Natural killer cell (primary cell): Measurements from ENCODE around the gene POLE3. TPM values are rescaled to one million over a fixed set of nuclear protein-coding genes. Genes with fewer than 3 reads are reported as not detected.

ENCODE experiments used
- ATAC-seq, 3 donors: fragments of 150-1000 bp in 2 of 3; fragments of 200-7000 bp in 1 of 3; cut with Tn5 transposase; 1 replicate in 1 of 3; 2 replicates in 2 of 3; pipeline ENCODE4 v1.10.0; 2021; ENCODE audit warnings: mild to moderate bottlenecking in 2 of 3, moderate library complexity in 2 of 3
- DNase-seq, 2 donors: peaks; one replicate each; pipeline versions ENCODE4 v3.0.0 to v3.0.0-alpha.2; 2013 to 2021; ENCODE audit warnings: mixed read lengths in 1 of 2
- H3K27ac ChIP-seq: one replicate; pipeline ENCODE4 v1.5.1; 2013; ENCODE audit warnings: mild to moderate bottlenecking, low read length
- H3K27me3 ChIP-seq: one replicate; pipeline ENCODE4 v1.6.1; 2013; ENCODE audit warnings: low read length; ENCODE audit not compliant: control insufficient read depth, insufficient read depth
- H3K36me3 ChIP-seq: one replicate; pipeline ENCODE4 v1.6.1; 2013; ENCODE audit warnings: low read length; ENCODE audit not compliant: control insufficient read depth, insufficient read depth
- H3K4me1 ChIP-seq: one replicate; pipeline ENCODE4 v1.6.1; 2013; ENCODE audit warnings: low read length; ENCODE audit not compliant: control insufficient read depth, insufficient read depth
- H3K4me3 ChIP-seq: one replicate; pipeline ENCODE4 v1.5.1; 2013; ENCODE audit warnings: low read length
- H3K9me3 ChIP-seq: one replicate; pipeline ENCODE4 v1.6.1; 2013; ENCODE audit warnings: low read length; ENCODE audit not compliant: control insufficient read depth, insufficient read depth
- H3K27ac Mint-ChIP-seq, 2 donors: one replicate each; pipeline ENCODE4 v1.8.0; 2022; ENCODE audit warnings: mild to moderate bottlenecking in 2 of 2, mixed read lengths in 2 of 2, moderate library complexity in 1 of 2
- H3K27me3 Mint-ChIP-seq, 2 donors: one replicate each; pipeline ENCODE4 v1.8.0; 2022; ENCODE audit warnings: low read depth in 2 of 2, mixed read lengths in 2 of 2
- H3K36me3 Mint-ChIP-seq: one replicate; pipeline ENCODE4 v1.8.0; 2022; ENCODE audit warnings: mixed read lengths
- H3K4me1 Mint-ChIP-seq, 2 donors: one replicate each; pipeline ENCODE4 v1.8.0; 2022; ENCODE audit warnings: mixed read lengths in 2 of 2
- H3K4me3 Mint-ChIP-seq: one replicate; pipeline ENCODE4 v1.8.0; 2022; ENCODE audit warnings: mild to moderate bottlenecking, moderate library complexity, mixed read lengths
- H3K9me3 Mint-ChIP-seq, 2 donors: one replicate each; pipeline ENCODE4 v1.8.0; 2022; ENCODE audit warnings: mixed read lengths in 2 of 2
- WGBS: methylation state at CpG from one replicate; pipeline ENCODE4 v1.1.7; 2013; ENCODE audit warnings: missing lambda C conversion rate; ENCODE audit not compliant: insufficient coverage; 5-methylcytosine and 5-hydroxymethylcytosine counted together
- intact Hi-C: fragments of 100-400 bp; cut with micrococcal nuclease; formaldehyde crosslinking; loops from one replicate; pipeline ENCODE4 v1.14.2; 2022
- total RNA-seq, 4 donors: library from RNA; stranded (reverse); fragments of 120-200 nt in 1 of 4; gene quantifications; one replicate each; pipeline versions ENCODE4 v1.2.3 to v1.2.4, GENCODE V29; 2013 to 2022
- TF ChIP-seq, protein P1 (sequence below): fragments of 200-600 bp; IDR thresholded peaks from one replicate; pipeline ENCODE4 v1.8.0; 2022; ENCODE audit warnings: antibody characterized with exemption

Gene POLE3
- total RNA-seq, 3 donors from 2014 or later (not counting 1 experiment from before 2014, with no cell fraction given) = 59.2 to 66.7 (median 62.2) TPM

DNA sequence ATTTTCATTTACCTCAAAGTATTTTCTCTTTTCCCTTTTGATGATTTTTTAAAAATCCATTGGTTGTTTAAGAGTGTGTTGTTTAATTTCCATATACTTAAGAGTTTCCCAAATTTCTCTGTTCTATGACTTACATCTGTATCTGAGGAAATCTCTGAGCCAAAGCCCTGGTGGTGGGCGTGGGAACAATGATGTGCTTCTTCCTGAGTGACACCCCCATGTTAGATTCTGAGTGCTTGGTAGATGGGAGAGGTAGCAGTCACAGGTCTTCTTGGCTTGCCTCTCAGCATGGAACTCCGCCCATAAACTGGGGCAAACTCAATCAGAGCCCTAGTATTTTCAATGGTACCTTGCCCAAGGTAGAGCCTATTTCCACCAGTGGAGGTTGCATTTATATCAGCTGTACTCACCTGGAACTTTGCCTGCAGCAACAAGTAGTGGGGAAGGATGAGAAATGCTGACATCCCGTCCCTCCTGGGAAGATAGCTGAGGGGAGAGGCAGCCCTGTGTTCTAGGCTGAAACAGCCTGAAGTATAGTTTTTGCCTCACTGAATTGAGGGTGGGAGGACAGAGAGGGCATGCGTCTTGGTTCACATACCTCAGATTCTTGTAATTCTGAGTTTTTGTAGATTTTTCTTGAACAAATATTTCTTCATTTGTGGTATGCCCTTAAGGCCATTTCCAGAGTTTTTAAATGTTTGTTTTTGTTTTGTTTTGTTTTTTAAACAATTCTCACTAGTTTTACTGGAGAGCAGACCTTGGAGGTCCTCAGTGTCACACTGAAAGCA is 26.4 kb upstream of the POLE3 start:
- no peaks in the 10 kb centered on the region for H3K4me1 ChIP-seq
- no peak overlapping the region for H3K4me3 ChIP-seq
- no peaks in the 10 kb centered on the region for H3K27me3 ChIP-seq
- Mint-ChIP-seq H3K9me3 (no peaks in the 10 kb centered on the region), H3K4me1 (no peaks in the 10 kb centered on the region), H3K27me3 (peaks cover 5 to 9% of the 10 kb centered on the region in 2 donors), H3K27ac (no peak overlapping the region), H3K4me3 (no peak overlapping the region), H3K36me3 (no peaks in the 10 kb centered on the region)
- ATAC-seq = no peak
- no peaks in the 10 kb centered on the region for H3K9me3 ChIP-seq
- H3K36me3 ChIP-seq = no peaks in the 10 kb centered on the region
- no peak overlapping the region for H3K27ac ChIP-seq
- DNase-seq = no peak
- TF ChIP-seq, protein P1, sequence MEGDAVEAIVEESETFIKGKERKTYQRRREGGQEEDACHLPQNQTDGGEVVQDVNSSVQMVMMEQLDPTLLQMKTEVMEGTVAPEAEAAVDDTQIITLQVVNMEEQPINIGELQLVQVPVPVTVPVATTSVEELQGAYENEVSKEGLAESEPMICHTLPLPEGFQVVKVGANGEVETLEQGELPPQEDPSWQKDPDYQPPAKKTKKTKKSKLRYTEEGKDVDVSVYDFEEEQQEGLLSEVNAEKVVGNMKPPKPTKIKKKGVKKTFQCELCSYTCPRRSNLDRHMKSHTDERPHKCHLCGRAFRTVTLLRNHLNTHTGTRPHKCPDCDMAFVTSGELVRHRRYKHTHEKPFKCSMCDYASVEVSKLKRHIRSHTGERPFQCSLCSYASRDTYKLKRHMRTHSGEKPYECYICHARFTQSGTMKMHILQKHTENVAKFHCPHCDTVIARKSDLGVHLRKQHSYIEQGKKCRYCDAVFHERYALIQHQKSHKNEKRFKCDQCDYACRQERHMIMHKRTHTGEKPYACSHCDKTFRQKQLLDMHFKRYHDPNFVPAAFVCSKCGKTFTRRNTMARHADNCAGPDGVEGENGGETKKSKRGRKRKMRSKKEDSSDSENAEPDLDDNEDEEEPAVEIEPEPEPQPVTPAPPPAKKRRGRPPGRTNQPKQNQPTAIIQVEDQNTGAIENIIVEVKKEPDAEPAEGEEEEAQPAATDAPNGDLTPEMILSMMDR = no peak
- intact Hi-C loops = no loop called here
- WGBS = 81% methylated on average over 4 of the region's 4 CpGs

DNA sequence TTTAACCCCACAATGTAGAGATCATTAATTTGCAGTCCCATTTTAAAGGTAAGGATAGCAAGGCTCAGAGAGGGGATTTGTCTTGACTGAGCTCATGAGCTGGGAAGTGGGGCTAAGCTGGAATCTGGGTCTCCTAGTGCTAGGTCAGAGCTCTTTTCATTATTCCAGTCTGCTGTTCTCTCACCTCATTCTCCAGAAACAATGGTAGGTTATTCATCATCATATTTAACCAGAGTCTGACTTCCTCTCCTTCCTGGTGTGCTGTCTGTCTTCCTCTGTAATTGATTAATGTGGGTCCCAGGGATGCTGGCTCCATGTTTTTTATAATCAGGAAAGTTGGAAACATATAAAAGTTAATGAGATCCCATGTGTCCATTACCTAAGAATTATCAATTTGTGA is 20.7 kb upstream of the POLE3 start:
- Histone ChIP-seq H3K27ac (no peak overlapping the region), H3K4me1 (no peaks in the 10 kb centered on the region), H3K27me3 (no peaks in the 10 kb centered on the region), H3K9me3 (no peaks in the 10 kb centered on the region), H3K4me3 (no peak overlapping the region), H3K36me3 (no peaks in the 10 kb centered on the region)
- H3K4me3 Mint-ChIP-seq = no peak overlapping the region
- no peaks in the 10 kb centered on the region for H3K36me3 Mint-ChIP-seq
- no peaks in the 10 kb centered on the region for H3K4me1 Mint-ChIP-seq
- intact Hi-C loops = no loop called here
- peaks cover 5 to 9% of the 10 kb centered on the region in 2 donors for H3K27me3 Mint-ChIP-seq
- TF ChIP-seq, protein P1 = no peak
- H3K9me3 Mint-ChIP-seq = no peaks in the 10 kb centered on the region
- H3K27ac Mint-ChIP-seq = no peak overlapping the region
- ATAC-seq = no peak
- DNase-seq = no peak

DNA sequence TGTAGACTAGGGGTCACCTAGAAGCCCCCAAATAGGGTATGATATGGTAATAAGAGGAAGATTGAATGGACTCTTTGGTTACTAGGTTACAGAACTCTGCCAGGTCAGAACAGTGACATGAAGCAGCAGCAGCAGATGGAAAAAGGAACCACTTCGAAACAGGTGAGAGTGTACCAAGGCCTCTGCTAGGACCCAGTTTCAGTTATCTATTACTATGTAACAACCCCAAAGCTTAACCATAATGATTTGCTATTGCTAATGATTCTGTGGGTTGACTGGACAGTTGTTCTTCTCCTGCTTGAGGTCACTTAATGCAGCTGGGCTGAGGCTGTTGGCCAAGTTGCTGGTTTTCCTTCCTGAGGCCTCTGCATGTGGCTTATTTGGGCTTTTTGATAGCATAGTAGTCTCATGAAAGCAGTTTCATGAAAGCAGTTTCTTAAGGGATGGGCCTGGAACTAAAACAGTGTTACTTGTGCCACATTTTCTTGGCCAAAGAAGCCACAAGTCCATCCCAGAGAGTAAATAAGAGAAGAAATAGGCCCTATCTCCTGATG is 17.7 kb upstream of the POLE3 start:
- Histone ChIP-seq H3K4me1 (no peaks in the 10 kb centered on the region), H3K27me3 (no peaks in the 10 kb centered on the region), H3K36me3 (no peaks in the 10 kb centered on the region), H3K4me3 (no peak overlapping the region), H3K27ac (no peak overlapping the region), H3K9me3 (no peaks in the 10 kb centered on the region)
- Mint-ChIP-seq H3K36me3 (no peaks in the 10 kb centered on the region), H3K4me1 (no peaks in the 10 kb centered on the region), H3K4me3 (no peak overlapping the region), H3K27ac (no peak overlapping the region), H3K27me3 (peaks cover 17 to 26% of the 10 kb centered on the region in 2 donors), H3K9me3 (no peaks in the 10 kb centered on the region)
- WGBS = 91% methylated on average over 1 of the region's 1 CpG
- no peak for DNase-seq
- TF ChIP-seq, protein P1 = no peak
- intact Hi-C loops = no loop called here
- no peak for ATAC-seq

DNA sequence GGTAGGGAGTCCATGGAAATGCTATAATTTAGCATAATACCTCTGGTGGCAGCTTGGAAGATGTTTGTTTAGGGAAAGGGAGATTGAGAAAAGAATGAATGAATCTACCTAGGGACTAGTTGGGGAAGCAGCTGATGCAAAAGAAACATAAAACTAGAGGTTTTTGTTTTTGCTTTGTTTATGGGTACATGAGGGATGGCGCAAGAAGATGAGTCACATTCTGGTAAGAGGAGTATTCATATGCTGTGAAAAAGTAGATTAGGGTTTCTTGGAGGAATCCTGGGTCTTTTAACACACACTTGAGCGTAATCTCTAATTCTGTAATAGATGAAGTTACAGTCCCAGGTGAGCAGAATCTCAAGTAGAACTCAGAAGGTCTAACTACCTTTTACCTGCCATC is 17.2 kb upstream of the POLE3 start:
- no peaks in the 10 kb centered on the region for H3K9me3 Mint-ChIP-seq
- H3K4me3 Mint-ChIP-seq = no peak overlapping the region
- no peak overlapping the region for H3K27ac Mint-ChIP-seq
- no peaks in the 10 kb centered on the region for H3K4me1 Mint-ChIP-seq
- no peaks in the 10 kb centered on the region for H3K27me3 ChIP-seq
- no peak for DNase-seq
- TF ChIP-seq, protein P1 = no peak
- H3K36me3 Mint-ChIP-seq = no peaks in the 10 kb centered on the region
- no peak for ATAC-seq
- peaks cover 19 to 28% of the 10 kb centered on the region in 2 donors for H3K27me3 Mint-ChIP-seq
- H3K4me1 ChIP-seq = no peaks in the 10 kb centered on the region
- H3K9me3 ChIP-seq = no peaks in the 10 kb centered on the region
- H3K36me3 ChIP-seq = no peaks in the 10 kb centered on the region
- intact Hi-C loops = no loop called here
- H3K4me3 ChIP-seq = no peak overlapping the region
- H3K27ac ChIP-seq = no peak overlapping the region
- WGBS = 93% methylated on average over 2 of the region's 2 CpGs
